Stimulated activated CD4-positive, alpha-beta T cell treated with anti-CD3 and anti-CD28 coated beads, Interleukin-4, amount 100 ng/mL, for 48 hours (primary cell): Measurements from ENCODE around the gene UCN3.
"Not testable (repeated sequence)": the region's sequence is repeated elsewhere in the genome, so short reads cannot be mapped to it uniquely, and the experiment has no call there.

ENCODE experiments used
- DNase-seq, 2 donors: peaks; one replicate each; pipeline ENCODE4 v3.0.0-alpha.2; 2020; ENCODE audit warnings: low read depth in 2 of 2

The UCN3 gene

GRCh38 chr10:5406918-5407317 lies 42.2 kb downstream of the UCN3 start:
- no peak for DNase-seq

- not testable (repeated sequence) for DNase-seq
These were observed 46.0 kb downstream of the UCN3 start for GRCh38 chr10:5410787-5411186.

- no peak for DNase-seq
These were observed 47.1 kb downstream of the UCN3 start for GRCh38 chr10:5411941-5412276.

DNA sequence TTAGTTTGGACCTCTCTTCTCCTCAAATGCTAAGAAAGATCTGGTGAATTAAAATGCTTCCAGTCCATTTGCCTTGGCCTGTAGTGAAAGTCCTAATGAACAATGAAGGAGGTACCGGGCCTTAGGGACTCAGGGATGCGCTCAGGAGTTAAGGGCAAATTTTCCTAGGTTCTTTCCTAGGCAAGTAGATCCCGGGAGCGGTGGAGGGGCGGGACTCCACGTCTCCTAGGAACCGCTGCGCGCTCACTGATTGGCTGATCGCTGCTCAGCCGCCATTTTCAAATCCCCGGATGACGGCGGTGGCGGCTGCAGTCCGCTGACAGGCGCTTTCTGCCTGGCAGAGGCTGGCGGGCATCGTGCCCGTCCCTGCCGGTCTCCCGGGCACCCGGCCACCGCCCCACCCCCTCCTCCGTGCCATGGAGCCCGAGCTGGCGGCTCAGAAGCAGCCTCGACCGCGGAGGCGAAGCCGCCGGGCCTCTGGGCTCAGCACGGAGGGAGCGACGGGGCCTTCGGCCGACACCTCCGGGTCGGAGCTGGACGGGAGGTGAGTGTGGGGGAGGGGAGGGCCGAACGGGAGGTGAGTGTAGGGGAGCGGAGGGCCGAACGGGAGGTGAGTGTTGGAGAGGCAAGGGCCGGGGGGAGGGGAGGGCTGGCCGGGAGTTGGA lies 47.6 kb downstream of the UCN3 start, which contains the start of gene NET1:
Gene NET1 (plus strand): TSS at position 281 of the 665 bp plus-strand sequence. CDS start 136 bp downstream, at position 417.
- DNase-seq, result peak; percentile 63 to 68

DNA sequence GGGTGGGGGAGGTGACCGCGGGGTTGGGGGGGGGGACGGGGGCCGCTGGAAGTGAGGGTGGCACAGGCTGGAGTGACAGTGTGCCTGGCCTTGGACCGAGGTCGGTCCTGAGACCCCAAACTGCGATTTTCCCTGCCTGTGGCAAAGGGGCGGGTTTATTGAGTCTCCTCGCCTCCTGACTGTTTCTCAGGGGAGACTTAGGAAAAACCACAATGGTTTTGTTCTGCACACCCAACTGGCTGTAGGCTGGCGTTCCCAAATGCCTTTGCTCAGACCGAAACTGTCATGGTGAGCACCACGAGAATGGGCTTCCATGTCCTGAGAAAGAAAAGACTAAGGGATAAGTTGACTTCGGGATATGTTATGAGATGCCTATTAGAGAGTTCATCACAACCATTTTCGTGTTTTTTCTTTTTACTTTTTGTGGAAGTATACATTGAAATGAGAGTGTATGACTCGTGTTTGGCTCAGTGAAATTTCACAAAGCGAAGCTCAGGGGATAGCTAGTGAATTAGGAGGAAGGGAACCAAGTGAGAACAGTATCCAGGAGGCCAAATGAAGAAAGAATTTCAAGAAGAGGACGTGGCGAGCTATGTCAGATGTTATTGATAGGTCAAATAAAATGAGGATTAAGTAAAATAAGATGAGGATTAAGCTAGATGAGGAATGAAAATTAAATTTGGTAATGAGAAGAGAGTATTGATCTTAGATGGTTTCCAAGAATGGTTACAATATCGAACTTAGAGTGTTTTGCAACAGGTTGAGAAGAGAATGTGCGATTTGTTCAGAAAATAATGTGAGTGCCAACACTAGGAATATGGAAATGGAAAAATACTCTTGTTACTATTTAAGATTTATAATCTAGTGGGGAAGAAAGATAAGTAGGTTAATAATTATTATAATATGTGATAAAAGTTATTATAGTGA lies 48.5 kb downstream of the UCN3 start:
- no peak for DNase-seq

DNA sequence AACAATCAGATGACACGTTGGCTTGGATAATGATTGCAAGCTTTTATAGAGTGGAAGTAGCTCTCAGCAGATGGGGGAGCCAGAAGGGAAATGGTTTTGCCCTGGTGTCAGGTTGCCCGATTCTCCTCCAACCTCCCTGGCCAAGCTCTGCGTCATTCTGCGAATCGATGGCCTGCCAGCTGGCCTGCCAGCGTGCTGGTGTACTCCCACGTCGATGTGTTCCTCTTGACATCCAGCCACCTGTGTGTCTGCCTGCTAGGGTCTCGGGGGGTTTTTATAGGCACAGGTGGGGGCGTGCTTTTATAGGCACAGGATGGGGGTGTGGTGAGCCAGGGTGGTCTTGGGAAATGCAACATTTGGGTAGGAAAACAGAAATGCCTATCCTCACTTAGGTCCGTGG lies 52.2 kb downstream of the UCN3 start:
- DNase-seq, result no peak

DNA sequence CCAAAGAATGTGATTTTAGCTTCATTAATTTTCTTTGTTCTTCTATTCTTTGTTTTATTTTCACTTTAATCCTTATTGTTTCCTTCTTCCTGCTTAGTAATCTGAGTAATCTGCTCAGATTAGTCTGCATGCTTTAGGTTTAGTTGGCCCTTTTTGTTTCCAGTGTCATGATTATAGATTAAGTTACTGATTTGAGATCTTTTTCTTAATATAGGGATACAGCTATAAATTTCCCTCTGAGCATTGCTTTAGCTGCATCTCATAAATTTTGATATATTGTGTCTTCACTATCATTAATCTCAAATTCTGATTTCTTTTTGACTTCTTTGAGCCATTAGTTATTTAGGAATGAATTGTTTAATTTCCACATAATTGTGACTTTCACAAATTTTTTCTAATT lies 53.8 kb downstream of the UCN3 start:
- DNase-seq, result no peak

- DNase-seq, result no peak
These were observed 54.8 kb downstream of the UCN3 start for GRCh38 chr10:5419466-5420094.

- no peak for DNase-seq
These were observed 59.0 kb downstream of the UCN3 start for GRCh38 chr10:5423771-5424170.
